Hepatic stellate cell (primary cell): ENCODE measurements around the gene LYAR.

Source experiments
- DNase-seq: peaks from one replicate; pipeline ENCODE4 v3.0.0; 2011; ENCODE audit warnings: low spot score

The LYAR gene, protein sequence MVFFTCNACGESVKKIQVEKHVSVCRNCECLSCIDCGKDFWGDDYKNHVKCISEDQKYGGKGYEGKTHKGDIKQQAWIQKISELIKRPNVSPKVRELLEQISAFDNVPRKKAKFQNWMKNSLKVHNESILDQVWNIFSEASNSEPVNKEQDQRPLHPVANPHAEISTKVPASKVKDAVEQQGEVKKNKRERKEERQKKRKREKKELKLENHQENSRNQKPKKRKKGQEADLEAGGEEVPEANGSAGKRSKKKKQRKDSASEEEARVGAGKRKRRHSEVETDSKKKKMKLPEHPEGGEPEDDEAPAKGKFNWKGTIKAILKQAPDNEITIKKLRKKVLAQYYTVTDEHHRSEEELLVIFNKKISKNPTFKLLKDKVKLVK

DNA sequence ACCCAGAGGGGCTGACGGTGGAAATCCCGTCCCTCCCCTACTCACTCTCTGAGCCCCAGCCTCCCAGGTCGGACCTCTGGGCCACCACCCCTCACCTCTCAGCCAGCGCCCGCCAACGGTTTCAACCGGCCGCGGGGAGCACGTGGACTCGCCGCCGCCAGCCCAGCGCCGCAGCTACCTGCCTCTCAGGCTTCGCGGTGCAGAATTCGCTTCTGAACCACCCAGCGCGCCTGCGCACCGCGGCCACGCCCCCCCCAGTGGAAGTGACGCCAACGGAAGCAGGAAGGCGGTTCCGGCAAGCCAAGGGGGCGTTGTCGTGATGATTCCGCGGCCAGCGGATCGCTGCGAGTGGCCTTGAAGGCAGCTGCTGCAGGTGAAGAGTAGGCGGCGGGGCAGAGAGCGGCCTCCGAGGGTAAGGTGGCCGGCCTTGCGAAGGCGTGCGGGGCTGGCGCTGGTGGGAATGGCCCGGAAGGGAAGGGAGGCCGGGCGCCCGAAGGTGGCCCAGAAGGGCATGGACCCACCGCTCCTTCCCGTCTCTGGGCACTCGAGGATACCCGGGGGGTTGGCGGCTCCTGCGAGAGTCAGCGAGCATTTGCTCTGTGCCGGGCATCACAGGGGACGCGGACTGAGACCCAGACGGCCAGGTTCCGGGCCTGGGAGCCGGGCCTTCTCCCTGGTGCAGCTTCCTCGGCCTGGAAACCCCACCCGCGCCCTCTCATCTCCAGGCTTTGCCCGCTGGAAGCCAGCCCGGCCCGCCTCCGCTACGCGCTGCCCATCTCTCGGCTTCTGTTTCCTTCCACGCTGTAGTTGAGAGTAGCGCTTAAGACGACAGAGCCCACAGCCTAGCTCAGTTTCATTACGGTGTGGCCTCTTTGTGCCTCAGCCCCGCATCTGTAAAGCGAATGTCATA lies at the start of gene LYAR, which contains the start of gene ZBTB49:
Gene LYAR, minus strand, starts transcription at position 214 of the 910 bp plus-strand sequence. CDS start 6,412 bp downstream, outside the sequence.
Gene ZBTB49, plus strand, starts transcription at position 311 of the 910 bp plus-strand sequence. CDS start 9,695 bp downstream, outside the sequence.
- peak; percentile 95 for DNase-seq

DNA sequence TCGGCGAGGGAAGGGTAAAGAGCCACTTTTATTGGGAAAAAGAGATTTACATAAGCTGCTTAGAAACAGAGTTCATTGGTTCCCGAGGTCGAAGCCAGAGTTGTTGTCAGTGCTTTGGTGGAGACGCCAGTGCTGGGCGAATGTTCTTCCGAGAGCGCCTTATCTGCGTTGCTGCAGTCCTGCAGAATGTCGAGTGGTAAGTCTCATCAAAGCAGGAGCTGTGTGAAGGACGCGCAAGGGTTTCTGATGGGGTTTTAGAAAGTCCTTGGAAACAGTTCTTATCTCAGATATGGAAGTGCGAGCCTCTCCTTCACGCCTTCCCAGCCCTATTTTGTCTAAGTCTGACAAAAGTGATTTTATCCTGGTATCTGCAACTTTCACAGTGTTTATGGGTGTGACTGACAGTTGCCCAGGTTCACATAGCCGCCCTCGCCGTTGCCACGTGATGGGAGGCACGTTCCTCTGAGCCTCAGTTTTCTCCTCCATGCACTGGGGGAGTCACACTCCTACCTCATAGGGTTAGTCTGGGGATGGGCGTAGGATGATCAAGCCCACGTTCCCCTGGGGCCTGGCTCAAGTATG lies 49.6 kb upstream of the LYAR start:
- DNase-seq = peak; percentile 34

DNA sequence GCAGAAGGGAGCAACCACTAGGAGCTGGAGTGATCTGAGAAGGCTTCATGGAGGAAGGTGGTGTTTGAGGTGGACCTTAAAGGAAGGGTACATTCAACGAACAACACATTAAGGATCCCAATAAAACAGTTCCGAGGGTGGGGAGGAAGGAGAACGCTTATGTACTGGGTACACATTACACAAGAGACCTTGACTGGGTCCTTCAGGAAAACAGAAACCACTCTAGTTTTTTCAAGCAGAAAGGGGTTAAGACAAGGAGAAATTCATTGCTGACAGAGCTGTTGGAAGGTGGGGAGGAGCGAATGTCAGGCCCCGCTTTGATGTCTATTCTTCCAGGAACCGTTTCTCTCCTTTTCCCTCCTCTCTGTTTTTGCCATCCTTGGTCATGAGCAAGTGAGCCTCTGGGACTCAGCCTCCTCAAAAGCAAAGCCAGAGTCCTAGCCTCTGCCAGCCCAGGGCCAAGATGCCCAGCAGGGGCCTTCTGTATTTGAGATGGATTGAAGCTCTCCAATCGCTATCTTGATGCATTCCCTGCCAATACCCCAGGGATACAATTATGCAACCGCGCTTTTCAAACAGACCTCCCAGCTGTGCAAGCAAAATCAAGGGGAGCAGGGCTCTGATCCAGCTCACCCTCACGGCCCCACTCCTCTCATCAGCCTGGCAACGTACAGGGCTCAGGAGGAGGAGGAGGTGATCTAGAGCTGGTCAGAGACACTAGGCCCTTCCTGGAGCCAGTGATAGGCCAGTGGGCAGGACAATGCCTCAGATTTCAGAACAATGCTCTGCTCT lies 48.5 kb upstream of the LYAR start:
- DNase-seq = no peak

DNA sequence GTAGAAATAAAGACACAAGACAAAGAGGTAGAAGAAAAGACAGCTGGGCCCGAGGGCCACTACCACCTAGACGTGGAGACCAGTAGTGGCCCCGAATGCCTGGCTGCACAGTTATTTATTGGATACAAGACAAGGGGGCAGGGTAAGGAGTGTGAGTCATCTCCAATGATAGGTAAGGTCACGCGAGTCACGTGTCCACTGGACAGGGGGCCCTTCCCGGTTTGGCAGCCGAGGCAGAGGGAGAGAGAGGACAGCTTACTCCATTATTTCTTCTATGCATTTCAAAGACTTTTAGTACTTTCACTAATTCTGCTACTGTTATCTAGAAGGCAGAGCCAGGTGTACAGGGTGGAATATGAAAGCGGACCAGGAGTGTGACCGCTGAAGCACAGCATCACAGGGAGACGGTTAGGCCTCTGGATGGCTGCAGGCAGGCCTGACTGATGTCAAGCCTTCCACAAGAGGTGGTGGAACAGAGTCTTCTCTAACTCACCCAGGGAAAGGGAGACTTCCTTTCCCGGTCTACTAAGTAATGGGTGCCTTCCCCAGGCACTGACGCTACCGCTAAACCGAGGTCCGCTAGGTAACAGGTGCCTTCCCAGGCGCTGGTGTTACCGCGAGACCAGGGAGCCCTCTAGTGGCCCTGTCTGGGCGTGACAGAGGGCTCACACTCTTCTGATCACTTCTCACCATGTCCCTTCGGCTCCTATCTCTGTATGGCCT lies 45.0 kb upstream of the LYAR start:
- peak; percentile 29 for DNase-seq

DNA sequence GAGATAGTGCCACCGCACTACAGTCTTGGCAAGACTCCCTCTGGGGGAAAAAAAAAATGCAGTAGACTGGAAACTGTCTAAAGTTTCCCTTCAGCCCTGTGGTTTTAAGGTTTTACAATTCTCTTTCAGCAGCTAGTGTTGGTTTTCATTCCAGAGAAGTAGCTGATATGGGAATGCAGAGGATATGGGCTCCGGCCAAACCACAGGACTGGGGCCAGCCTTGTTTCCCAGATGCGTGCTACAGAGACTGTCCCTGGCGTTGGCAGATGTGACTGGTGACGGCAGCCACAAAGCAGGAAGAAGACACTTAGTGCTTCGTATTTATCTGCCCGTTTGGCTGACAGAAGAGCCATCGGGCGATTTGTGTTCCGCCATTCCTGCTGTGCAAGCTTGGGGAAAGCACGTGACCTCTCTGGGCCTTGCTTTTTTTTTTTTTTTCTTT lies 43.3 kb upstream of the LYAR start:
- peak; percentile 95 for DNase-seq

DNA sequence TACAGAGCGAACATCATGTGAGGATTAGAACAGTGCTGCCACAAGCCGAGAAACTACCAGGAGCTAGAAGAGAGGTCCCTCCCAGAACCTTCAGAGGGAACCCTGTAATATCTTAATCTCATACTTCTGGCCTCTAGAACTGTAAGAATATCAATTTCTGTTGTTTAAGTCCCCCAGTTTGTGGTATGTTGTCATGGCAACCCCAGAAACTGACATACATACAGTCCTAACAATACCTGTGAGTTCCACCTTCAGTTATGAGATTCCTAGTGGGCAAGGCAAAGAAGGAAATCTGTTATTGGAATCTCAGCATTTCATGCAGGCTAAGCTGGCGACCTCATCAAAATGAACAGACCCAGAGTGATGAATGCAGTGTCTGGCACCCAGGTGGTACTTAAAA lies 42.6 kb upstream of the LYAR start:
- DNase-seq = no peak

DNA sequence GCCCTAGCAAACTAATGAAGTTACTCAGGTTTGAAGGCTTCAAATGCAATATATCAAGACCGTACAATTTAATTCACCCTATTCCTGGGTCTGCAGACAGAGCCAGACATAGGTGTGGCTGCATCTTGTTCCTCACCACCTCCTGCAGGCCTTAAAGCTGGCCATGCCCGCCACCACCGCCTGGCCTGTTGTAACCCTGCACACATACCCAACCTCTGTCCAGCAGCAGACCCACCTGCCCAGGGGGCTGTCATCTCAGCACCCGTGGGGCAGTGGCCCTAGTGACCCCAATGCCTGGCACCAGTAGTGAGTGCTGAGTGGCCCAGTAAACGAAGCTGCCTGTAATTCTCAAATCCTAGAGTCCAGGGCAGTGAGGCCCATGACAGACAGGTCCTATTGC lies 40.8 kb upstream of the LYAR start:
- DNase-seq = no peak

DNA sequence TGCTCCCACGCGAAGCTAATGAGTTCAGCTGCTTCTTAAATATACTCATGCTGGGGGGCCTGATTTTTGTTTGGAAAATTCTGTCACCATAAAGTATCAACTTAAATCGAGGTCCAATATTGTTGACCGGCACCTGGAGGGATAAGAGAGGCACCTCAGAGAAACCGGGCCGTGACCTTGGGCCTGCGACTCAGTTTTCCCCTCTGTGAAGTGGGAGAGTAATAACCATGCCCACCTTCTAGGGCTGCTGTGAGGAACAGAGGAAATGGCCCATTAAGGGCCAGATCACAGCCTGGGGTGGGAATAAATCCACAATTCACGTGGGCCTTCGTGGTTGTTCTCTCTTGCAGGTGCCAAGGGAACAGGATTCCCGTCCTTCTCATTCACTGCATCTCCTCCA lies 39.5 kb upstream of the LYAR start:
- DNase-seq = no peak

DNA sequence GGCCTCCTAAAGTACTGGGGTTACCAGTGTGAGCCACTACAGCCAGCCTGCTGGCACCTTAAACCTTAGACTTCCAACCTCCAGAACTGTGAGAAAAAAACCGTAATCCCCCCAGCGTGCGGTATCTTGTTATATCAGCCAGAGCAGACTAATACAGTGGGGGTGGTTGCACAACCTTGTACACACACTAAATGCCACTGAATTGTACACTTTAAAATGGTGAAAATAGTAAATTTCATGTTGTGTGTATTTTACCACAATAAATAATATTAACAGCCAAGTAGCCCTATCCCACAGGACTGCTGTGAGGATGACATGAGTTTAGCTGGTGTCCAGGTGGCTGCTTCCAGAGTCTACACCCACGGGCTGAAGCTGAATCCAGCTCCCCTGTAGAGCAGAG lies 38.9 kb upstream of the LYAR start:
- no peak for DNase-seq

DNA sequence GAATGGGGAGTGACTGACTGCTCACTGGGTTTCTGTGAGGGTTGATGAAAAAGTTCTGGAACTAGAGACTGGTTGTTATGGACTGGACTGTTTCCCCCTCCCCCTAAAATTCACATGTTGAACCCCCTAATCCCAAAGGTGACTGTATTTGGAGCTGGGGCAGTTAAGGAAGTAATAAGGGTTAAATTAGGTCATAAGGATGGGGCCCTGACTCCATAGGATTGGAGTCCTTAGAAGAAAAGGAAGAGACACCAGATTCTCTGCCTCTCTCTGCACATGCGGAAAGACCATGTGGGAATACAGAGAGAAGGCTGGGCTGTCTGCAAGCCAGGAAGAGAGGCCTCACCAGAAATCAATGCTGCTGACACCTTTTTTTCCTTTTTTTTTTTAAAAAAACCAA lies 38.3 kb upstream of the LYAR start:
- no peak for DNase-seq

DNA sequence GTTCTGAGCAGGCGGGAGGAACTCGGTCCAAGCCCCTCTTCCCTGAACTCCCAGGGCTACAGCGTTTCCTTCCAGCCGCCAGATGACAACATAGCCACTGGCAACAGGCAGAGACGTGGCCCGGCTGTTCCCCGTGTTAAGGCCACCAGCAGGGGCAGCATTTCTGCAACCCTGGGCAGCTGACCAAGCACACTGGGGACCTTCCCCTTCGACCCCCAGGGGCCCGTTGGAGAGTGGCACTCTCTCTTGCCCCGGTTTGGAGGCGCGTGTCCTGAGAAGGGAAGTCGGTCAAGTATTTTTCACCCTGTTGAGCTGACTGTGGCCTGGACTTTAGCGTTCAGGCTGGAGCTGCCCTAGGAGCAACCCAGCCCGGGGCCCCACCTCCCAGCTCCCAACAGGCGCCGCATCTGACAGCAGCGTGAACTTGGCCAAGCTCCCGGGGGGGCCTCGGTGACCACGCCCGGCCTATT lies 37.7 kb upstream of the LYAR start:
- DNase-seq = peak; percentile 70

DNA sequence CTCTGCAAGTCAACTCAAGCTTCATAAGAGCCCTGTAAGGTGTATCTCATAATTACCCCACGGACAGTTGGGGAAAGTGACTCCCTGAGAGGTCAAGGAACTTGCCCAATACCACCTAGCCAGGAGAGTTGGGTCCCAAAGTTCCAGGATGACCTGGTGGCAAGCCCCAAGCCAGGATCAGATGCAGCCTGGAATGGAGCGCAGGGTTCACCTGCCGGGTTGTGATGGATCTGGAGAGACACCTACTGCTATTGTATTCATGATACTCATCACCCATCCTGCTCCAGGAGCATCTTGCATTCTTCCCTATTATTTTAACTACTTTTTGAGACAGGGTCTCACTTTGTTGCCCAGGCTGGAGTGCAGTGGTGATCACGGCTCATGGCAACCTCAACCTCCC lies 36.2 kb upstream of the LYAR start:
- no peak for DNase-seq

DNA sequence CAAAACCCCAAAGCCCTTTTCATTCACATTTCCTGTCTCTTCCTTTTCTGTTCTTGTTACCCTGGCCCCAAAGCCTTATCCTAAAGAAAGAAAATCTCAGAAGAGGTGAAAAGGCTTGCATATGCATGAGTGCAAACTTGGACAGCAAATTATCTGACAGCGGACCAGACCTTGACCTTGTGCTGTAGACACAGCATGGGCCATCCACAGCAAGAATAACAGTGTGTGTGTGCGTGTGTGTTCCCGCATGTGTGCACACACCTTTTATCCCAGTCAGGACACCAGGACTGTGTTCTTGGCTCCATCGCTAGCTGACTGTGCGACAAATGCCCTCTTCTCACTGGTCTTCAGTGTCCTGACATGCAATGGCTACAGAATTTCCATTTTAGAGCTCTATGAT lies 35.4 kb upstream of the LYAR start:
- no peak for DNase-seq

DNA sequence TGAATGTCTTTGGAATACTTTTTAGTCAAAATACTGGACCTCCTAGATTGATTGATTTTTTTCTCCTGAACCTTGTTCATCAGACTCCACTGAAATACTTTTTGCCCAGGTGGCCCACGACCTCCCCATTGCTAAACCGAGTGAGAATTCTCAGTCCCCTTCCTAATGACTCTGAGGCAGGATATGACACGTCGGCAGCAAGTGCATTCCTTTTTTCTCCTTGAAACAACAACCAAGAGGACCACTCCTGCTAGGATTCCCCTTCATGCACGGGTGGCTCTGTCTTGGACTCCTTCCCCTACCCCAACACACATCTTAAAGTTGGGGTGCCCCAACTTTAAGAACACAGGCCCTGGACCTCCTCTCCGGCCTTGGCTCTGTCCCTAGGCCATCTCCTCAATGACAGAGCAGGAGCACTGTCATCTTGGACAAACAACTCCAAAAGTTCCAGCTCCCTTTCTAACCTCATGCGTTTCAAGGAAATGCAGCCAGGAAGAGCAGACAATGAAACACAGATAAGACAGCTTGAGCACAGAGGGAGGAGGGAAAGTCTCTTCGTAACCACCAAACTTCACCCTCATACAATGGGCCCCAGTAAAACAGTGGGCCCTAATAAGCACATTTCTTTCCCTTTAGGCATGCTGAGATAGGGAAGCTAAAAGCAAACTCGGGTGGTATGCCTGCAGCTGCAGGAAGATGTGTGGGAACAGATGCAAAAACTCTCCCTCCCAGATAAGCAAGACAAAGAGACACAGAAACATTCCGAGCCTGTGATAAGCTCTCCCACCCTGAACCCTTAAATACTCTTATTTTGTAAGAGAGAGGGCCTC lies 34.0 kb upstream of the LYAR start:
- DNase-seq = no peak

DNA sequence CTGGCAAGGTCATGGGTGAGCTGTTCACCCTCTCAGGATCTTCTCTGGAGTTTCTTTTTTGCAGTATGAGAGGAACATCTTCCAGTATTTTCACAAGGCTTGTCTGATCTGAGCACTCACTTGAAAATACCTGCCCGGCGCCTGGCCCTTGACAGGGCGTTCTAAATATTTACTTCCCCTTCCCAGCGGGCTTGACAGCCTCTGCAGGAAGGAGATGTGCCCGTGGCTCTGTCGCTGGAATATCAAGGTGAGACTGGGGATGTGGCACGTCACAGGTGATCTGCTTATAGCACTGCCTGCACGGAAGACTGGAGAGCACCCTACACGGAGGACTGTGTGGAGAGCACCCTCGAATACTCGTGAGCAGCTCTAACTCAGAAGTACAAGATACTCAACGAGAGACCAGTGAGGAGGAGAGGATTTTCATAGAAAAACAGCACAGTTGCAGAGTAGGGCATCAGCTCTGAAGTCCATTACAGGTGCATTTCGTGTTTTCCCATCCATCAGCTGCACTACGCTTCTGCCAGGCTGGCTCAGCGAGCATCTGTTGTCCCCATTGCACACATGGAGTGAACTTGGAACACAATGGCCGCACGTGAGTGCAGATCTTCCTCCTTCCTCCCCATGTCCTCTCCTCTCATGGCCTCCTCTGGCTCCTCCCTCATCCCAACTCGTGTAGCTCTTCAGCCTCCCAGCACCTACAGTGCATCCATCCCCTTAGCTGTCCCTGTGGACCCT lies 32.2 kb upstream of the LYAR start:
- DNase-seq = no peak

DNA sequence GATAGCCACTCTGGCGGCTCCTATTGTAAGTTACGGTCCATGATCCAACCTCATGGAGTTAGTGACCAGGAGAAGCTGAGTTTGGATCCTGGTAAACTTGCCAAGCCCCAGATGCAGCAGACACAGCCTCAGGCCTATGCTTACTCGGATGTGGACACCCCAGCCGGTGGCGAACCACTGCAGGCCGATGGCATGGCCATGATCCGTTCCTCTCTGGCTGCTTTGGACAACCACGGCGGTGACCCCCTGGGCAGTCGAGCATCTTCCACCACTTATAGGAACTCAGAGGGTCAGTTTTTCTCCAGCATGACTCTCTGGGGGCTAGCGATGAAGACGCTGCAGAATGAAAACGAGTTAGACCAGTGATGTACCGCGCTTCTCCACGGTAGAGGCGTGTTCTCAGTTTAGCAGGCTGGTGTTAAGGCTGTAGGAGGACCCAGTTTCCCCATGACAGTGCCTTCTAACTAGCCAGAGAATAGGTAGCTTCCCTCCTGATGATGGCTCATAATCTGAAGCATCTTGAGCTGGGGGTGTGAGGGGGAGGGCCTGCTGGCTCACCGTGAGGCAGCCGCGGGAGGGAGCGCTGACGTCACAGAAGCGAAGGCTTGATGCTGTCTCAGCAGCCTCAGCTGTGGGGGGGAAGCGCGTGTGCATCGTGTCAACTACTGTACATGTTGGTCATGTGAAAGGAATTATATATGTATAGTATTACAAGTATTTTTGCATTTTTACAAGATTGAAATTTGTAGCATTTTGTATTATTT lies 31.2 kb upstream of the LYAR start:
- no peak for DNase-seq

DNA sequence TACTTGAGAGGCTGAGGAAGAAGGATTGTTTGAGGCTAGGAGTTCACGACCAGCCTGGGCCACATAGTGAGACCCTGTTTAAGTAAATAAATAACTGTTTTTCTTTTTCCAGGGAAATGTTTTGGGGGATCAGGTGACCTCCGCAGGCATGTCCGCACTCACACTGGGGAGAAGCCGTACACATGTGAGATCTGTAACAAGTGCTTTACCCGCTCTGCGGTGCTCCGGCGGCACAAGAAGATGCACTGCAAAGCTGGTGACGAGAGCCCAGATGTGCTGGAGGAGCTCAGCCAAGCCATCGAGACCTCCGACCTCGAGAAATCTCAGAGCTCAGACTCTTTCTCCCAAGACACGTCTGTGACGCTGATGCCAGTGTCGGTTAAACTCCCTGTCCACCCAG lies 30.6 kb upstream of the LYAR start:
- DNase-seq = no peak

DNA sequence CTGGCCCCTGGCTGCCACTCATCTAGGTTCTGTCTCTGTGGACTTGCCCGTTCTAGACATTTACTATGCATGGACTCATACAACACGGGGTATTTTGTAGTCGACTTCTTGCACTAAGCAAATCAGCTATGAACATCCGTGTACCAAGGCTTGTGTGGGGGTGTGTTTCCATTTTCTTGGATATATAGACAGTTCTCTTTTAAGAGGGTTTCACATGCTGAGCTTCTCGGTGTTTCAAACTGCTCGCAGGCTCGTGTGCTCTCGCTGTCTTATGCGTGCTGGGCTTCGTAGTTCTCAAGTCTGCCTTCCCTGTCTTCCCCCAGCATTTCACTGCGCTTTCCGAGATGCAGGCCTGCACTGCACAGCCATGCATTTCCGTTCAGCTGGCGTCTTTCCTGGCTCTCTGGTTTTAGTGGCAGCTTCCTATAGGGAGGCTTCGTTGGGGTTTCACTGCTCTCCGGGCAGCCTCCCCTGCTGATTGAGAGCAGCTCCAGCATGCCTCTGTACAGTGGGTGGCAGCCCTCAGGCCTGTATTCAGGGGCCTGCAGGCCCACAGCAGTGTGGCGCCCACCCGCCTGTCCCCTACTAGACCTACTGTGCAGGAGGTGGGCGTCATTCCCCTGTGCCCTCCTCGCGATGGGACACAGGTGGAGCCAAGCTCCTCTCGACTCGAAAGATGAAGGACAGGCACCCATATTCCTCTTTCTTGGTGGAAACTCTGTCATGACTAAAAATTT lies 27.7 kb upstream of the LYAR start:
- no peak for DNase-seq
